ENCODE results near the gene PIRT.

Gene PIRT

GRCh38 chr17:10798332-10798749 is 39.5 kb downstream of the PIRT start (continued):
- TF ChIP-seq, protein P1, sequence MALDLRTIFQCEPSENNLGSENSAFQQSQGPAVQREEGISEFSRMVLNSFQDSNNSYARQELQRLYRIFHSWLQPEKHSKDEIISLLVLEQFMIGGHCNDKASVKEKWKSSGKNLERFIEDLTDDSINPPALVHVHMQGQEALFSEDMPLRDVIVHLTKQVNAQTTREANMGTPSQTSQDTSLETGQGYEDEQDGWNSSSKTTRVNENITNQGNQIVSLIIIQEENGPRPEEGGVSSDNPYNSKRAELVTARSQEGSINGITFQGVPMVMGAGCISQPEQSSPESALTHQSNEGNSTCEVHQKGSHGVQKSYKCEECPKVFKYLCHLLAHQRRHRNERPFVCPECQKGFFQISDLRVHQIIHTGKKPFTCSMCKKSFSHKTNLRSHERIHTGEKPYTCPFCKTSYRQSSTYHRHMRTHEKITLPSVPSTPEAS (tag by site-specific recombination; IDR thresholded peaks at IDR 0.05), result peak; percentile 77

DNA sequence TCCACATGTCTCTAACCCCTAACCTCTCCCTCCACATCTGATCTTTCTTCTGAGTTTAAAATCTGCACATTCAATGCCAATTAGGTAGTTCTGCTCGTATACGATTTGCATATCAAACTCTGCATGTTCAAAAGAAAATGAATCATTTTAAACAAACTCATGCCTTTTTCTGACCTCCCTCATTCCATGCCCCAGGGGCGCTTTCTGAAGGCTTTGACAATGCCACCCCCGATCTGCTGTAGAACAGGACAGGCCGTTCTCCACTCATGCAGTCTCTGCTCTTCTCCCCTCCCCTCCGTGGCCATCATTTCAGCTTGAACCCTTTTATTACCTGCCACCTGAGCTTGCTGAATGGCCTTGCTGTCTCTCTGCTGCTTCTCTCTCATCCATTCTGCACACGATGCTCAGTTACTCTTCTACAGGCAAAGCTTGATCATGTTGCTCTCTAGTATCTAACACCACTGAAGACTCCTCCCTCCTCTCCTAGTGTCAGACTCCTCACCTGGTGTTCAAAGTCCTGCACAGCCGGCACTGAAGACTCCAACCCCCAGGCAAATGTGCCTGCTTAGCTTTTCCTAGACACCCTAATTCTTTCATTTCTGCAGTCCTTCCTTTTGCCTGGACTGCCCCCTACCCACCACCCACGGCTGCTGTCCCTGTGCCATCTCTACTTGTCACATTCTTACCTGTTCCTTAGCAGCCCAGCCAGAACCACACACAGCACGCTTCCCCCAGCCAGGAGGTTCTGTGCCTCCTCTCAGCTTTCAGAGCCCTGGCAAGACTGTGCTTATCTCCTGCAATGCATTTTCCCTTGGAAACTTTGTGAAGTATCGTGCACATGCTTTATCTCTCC is 40.2 kb downstream of the PIRT start:
- Histone ChIP-seq H3K9me3 (ENCODE audit: control insufficient read depth, insufficient read depth, low read depth, low read length) (no peaks in the 10 kb centered on the region), H3K4me1 (ENCODE audit: control insufficient read depth, insufficient read depth, low read length) (0 out of 2 replicates have a peak, but pooled peaks cover 3% of the 10 kb centered on the region), H3K4me3 (ENCODE audit: low read depth, low read length) (no peak overlapping the region), H3K36me3 (ENCODE audit: control insufficient read depth in 2 of 2, insufficient read depth in 1 of 2, low read length in 2 of 2) (no peaks in the 10 kb centered on the region), H3K27ac (ENCODE audit: extremely low read depth, low read depth, low read length) (no peak overlapping the region)
- TF ChIP-seq, protein P2, sequence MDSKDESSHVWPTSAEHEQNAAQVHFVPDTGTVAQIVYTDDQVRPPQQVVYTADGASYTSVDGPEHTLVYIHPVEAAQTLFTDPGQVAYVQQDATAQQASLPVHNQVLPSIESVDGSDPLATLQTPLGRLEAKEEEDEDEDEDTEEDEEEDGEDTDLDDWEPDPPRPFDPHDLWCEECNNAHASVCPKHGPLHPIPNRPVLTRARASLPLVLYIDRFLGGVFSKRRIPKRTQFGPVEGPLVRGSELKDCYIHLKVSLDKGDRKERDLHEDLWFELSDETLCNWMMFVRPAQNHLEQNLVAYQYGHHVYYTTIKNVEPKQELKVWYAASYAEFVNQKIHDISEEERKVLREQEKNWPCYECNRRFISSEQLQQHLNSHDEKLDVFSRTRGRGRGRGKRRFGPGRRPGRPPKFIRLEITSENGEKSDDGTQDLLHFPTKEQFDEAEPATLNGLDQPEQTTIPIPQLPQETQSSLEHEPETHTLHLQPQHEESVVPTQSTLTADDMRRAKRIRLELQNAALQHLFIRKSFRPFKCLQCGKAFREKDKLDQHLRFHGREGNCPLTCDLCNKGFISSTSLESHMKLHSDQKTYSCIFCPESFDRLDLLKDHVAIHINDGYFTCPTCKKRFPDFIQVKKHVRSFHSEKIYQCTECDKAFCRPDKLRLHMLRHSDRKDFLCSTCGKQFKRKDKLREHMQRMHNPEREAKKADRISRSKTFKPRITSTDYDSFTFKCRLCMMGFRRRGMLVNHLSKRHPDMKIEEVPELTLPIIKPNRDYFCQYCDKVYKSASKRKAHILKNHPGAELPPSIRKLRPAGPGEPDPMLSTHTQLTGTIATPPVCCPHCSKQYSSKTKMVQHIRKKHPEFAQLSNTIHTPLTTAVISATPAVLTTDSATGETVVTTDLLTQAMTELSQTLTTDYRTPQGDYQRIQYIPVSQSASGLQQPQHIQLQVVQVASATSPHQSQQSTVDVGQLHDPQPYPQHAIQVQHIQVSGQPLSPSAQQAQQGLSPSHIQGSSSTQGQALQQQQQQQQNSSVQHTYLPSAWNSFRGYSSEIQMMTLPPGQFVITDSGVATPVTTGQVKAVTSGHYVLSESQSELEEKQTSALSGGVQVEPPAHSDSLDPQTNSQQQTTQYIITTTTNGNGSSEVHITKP (tag by site-specific recombination; IDR thresholded peaks at IDR 0.05), result no peak
- TF ChIP-seq, protein P3, sequence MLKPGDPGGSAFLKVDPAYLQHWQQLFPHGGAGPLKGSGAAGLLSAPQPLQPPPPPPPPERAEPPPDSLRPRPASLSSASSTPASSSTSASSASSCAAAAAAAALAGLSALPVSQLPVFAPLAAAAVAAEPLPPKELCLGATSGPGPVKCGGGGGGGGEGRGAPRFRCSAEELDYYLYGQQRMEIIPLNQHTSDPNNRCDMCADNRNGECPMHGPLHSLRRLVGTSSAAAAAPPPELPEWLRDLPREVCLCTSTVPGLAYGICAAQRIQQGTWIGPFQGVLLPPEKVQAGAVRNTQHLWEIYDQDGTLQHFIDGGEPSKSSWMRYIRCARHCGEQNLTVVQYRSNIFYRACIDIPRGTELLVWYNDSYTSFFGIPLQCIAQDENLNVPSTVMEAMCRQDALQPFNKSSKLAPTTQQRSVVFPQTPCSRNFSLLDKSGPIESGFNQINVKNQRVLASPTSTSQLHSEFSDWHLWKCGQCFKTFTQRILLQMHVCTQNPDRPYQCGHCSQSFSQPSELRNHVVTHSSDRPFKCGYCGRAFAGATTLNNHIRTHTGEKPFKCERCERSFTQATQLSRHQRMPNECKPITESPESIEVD (tag by site-specific recombination; IDR thresholded peaks at IDR 0.05), result no peak
- TF ChIP-seq ZNF202 (tag by site-specific recombination; IDR thresholded peaks at IDR 0.05; ENCODE audit: borderline replicate concordance) (no peak), ZNF654 (tag by site-specific recombination; IDR thresholded peaks at IDR 0.05; ENCODE audit: low read depth) (no peak), IKZF3 (tag by site-specific recombination; IDR thresholded peaks at IDR 0.05) (no peak), FEZF1 (tag by site-specific recombination; IDR thresholded peaks at IDR 0.05) (no peak), ZNF169 (tag by site-specific recombination; IDR thresholded peaks at IDR 0.05) (no peak), OVOL3 (tag by site-specific recombination; IDR thresholded peaks at IDR 0.05) (no peak), ZNF747 (tag by site-specific recombination; IDR thresholded peaks at IDR 0.05) (no peak), ZNF223 (tag by site-specific recombination; IDR thresholded peaks at IDR 0.05) (no peak), ZNF76 (tag by site-specific recombination; IDR thresholded peaks at IDR 0.05; ENCODE audit: borderline replicate concordance, low read depth) (no peak), HOXA7 (CRISPR knock-in tag; IDR thresholded peaks at IDR 0.05; ENCODE audit: borderline replicate concordance) (no peak)
- TF ChIP-seq, protein P4, sequence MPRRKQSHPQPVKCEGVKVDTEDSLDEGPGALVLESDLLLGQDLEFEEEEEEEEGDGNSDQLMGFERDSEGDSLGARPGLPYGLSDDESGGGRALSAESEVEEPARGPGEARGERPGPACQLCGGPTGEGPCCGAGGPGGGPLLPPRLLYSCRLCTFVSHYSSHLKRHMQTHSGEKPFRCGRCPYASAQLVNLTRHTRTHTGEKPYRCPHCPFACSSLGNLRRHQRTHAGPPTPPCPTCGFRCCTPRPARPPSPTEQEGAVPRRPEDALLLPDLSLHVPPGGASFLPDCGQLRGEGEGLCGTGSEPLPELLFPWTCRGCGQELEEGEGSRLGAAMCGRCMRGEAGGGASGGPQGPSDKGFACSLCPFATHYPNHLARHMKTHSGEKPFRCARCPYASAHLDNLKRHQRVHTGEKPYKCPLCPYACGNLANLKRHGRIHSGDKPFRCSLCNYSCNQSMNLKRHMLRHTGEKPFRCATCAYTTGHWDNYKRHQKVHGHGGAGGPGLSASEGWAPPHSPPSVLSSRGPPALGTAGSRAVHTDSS (tag by site-specific recombination; IDR thresholded peaks at IDR 0.05), result no peak
- TF ChIP-seq, protein P5, sequence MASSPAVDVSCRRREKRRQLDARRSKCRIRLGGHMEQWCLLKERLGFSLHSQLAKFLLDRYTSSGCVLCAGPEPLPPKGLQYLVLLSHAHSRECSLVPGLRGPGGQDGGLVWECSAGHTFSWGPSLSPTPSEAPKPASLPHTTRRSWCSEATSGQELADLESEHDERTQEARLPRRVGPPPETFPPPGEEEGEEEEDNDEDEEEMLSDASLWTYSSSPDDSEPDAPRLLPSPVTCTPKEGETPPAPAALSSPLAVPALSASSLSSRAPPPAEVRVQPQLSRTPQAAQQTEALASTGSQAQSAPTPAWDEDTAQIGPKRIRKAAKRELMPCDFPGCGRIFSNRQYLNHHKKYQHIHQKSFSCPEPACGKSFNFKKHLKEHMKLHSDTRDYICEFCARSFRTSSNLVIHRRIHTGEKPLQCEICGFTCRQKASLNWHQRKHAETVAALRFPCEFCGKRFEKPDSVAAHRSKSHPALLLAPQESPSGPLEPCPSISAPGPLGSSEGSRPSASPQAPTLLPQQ (tag by site-specific recombination; IDR thresholded peaks at IDR 0.05), result no peak
- ChIA-PET CTCF (no interaction called here), POLR2A (no interaction called here)
